Measurements from ENCODE around the gene PRSS56. TPM values are rescaled to one million over a fixed set of nuclear protein-coding genes. Genes with fewer than 3 reads are reported as not detected.
A peak's percentile ranks its signal among the peaks of the same experiment; 100 is the strongest.

Gene PRSS56
- total RNA-seq, 1 donor from 2014 or later: not detected

- TF ChIP-seq CTCF (IDR thresholded peaks at IDR 0.05): no peak
- Histone ChIP-seq H3K27ac (no peak overlapping the region), H3K4me1 (peaks cover 15 to 20% of the 10 kb centered on the region in 2 donors), H3K27me3 (peaks cover 29% of the 10 kb centered on the region), H3K4me3 (no peak overlapping the region), H3K9me3 (no peaks in the 10 kb centered on the region), H3K36me3 (no peaks in the 10 kb centered on the region)
- intact Hi-C loops (cut with DNase I): loop anchor here (10.0 kb wide), 1 partner anchor 596 kb away; the partner anchor contains the start of gene NPPC
- no peak for DNase-seq (ENCODE audit: low spot score in 2 of 2)
Measured at GRCh38 chr2:232521098-232521497, 910 bp downstream of the PRSS56 start.

- H3K4me1 ChIP-seq: peaks cover 15 to 20% of the 10 kb centered on the region in 2 donors
- no peaks in the 10 kb centered on the region for H3K9me3 ChIP-seq
- DNase-seq (ENCODE audit: low spot score in 2 of 2): no peak
- peaks cover 29% of the 10 kb centered on the region for H3K27me3 ChIP-seq
- H3K27ac ChIP-seq: no peak overlapping the region
- intact Hi-C loops (cut with DNase I): loop anchor here (10.0 kb wide), 1 partner anchor 597 kb away; the partner anchor contains the start of gene NPPC
- TF ChIP-seq CTCF (IDR thresholded peaks at IDR 0.05): peak; percentile 57 to 76 (median 75)
- H3K4me3 ChIP-seq: peak overlapping the region; percentile 47 to 56
- no peaks in the 10 kb centered on the region for H3K36me3 ChIP-seq
Measured at GRCh38 chr2:232521959-232522622, 1.9 kb downstream of the PRSS56 start.

GRCh38 chr2:232522623-232523401 is 2.6 kb downstream of the PRSS56 start:
- Histone ChIP-seq H3K27ac (no peak overlapping the region), H3K9me3 (no peaks in the 10 kb centered on the region), H3K27me3 (peaks cover 29% of the 10 kb centered on the region), H3K4me3 (peak overlapping the region; percentile 47 to 56), H3K4me1 (peaks cover 15 to 20% of the 10 kb centered on the region in 2 donors), H3K36me3 (no peaks in the 10 kb centered on the region)
- DNase-seq (ENCODE audit: low spot score in 2 of 2): no peak
- intact Hi-C loops (cut with DNase I): loop anchor here (10.0 kb wide), 1 partner anchor 598 kb away; the partner anchor contains the start of gene NPPC
- TF ChIP-seq CTCF (IDR thresholded peaks at IDR 0.05): no peak

- TF ChIP-seq CTCF (IDR thresholded peaks at IDR 0.05): no peak
- no peak overlapping the region for H3K27ac ChIP-seq
- H3K9me3 ChIP-seq: no peaks in the 10 kb centered on the region
- H3K4me1 ChIP-seq: peaks cover 15 to 20% of the 10 kb centered on the region in 2 donors
- H3K4me3 ChIP-seq: peak overlapping the region in 1 of 2 donors; percentile 56
- H3K36me3 ChIP-seq: no peaks in the 10 kb centered on the region
- intact Hi-C loops (cut with DNase I): loop anchor here (10.0 kb wide), 1 partner anchor 599 kb away; the partner anchor contains the start of gene NPPC
- no peak for DNase-seq (ENCODE audit: low spot score in 2 of 2)
- H3K27me3 ChIP-seq: peaks cover 29% of the 10 kb centered on the region
Measured at GRCh38 chr2:232523402-232523681, 3.2 kb downstream of the PRSS56 start.

GRCh38 chr2:232523682-232524597 is 3.8 kb downstream of the PRSS56 start:
- intact Hi-C loops (cut with DNase I): loop anchor here (10.0 kb wide), 1 partner anchor 599 kb away; the partner anchor contains the start of gene NPPC
- peaks cover 29% of the 10 kb centered on the region for H3K27me3 ChIP-seq

More at GRCh38 chr2:232523682-232524597, 3.8 kb downstream of the PRSS56 start:
- H3K4me1 ChIP-seq: peaks cover 15 to 20% of the 10 kb centered on the region in 2 donors
- H3K9me3 ChIP-seq: no peaks in the 10 kb centered on the region
- peak overlapping the region; percentile 45 to 56 for H3K4me3 ChIP-seq
- no peak for TF ChIP-seq CTCF (IDR thresholded peaks at IDR 0.05)
- no peak overlapping the region for H3K27ac ChIP-seq
- H3K36me3 ChIP-seq: no peaks in the 10 kb centered on the region
- no peak for DNase-seq (ENCODE audit: low spot score in 2 of 2)

Data from ascending aorta (tissue), 2 donors.